ENCODE measurements around the gene EIF2AK2.

Gene EIF2AK2

DNA sequence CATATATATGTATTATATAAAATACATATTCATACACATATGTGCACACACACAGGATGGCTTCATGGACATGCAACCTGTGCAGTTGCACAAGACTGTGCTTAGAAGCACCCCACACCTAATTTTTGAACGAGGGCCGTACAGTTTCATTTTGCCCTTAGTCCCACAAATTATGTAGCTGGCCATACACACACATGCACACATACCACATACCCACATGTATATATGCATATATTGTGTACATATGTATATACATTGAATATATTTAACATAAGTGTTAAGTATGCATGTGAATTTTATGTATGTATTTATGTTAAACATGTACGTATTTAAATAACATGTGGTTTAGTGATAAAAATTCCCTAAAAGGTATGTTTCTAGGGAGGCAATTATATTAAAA lies 54.2 kb downstream of the EIF2AK2 start:
- DNase-seq (ENCODE audit: low read depth in 2 of 3, low spot score in 1 of 3), result no peak

DNA sequence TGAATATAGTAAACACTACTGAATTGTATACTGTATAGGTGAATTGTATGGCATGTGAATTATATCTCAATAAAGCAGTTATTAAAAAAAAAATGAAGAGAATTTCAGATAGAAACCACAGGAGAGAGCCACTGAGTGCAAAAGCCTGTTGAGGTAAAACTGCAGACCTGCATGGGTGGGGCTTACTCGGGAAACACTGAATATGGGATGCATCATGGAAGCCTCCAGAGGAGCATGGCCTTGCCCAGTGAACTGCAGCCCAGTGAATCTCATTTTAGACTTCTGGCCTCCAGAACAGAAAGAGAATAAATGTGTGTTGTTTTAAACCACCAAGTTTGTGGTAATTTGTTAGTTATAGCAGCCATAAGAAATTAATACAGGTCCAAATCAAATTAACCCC lies 56.7 kb downstream of the EIF2AK2 start:
- DNase-seq (ENCODE audit: low read depth in 2 of 3, low spot score in 1 of 3), result no peak

DNA sequence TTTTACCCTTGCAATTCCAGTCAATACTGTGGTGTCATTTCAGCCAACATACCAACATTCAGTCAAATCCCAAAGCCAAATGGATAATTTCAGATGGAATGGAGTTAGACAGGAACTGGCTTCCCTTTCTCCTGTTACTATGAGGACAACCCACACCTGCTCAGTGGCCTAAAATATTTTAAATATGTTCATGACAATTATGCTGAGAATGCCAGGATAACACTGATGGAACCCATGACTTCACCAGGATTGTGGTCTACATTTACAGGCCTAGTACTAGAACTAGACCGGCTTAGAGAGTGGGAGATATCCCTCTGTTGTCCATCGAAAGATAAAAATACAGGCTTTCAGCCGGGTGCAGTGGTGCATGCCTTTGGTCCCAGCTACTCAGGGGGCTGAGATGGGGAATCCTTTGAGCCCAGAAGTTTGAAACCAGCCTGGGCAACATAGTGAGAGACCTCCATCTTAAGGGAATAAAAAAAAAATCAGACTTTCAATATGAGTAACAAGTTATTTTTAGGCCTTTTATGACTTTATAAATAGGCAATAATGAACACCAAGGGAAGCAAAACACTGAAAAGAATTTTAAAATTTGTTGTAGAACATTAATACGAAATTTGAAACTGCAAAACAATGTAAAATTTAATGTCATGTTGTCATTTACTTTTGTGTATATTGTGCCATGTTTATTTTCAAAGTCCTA lies 58.2 kb downstream of the EIF2AK2 start:
- DNase-seq (ENCODE audit: low read depth in 2 of 3, low spot score in 1 of 3), result no peak

DNA sequence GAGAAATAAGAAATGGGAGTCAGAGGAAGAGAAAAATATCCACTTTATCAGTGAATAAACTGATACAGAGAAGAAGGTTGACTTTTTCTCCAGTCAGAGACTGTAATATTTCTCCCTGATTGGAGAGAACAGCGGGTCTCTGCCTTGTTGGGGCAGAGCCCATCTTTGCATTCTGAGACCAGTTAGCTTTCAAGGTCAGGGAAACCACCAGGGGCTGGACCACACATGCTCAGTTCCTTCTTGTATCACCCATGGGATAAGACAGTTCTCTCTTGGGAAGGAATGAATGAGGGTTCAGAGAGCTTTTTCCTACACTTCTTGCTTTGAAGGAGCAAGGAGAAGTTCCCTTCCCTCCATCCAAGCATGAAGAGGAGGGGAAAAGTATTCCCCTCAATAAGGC lies 60.2 kb downstream of the EIF2AK2 start:
- DNase-seq (ENCODE audit: low read depth in 2 of 3, low spot score in 1 of 3), result no peak

DNA sequence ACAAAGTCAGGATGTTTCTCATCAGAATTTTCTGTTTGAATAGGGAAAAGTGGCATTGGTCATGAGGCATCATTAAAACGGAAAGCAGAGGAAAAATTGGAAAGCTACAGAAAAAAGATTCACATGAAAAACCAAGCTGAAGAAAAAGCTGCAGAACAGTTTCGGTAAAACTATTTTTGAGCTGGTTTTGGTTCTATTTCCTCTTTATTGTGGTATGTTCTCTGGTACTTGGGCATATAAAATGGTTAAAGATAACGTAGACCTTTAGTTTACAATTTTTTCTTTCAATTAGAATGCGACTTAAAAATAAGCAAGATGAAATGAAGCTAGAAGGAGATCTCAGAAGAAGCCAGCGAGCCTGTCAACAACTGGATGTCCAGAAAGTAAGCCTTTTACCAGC lies 64.9 kb downstream of the EIF2AK2 start:
- DNase-seq (ENCODE audit: low read depth in 2 of 3, low spot score in 1 of 3), result no peak

DNA sequence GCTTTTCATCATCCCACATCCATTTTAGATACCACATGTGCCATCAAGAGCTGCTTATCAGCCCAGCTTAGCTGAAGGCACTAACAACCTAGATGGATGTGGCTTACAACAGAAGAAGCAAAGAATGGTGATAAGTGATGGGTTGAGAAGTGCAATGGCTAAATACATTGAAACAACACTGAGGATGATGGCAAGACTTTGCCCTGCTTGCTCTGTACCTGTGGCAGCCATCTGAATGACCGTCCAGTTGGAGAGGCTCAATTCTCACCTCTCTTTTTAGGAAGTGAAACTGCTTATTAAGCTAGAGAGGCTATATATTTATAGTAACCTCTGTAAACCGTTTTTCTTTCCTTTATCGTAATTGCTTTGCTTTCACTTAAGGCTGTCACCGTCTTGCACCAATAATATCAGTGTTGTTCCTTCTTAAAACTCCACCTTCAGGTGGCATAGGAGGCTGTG lies 66.7 kb downstream of the EIF2AK2 start:
- no peak for DNase-seq (ENCODE audit: low read depth in 2 of 3, low spot score in 1 of 3)

DNA sequence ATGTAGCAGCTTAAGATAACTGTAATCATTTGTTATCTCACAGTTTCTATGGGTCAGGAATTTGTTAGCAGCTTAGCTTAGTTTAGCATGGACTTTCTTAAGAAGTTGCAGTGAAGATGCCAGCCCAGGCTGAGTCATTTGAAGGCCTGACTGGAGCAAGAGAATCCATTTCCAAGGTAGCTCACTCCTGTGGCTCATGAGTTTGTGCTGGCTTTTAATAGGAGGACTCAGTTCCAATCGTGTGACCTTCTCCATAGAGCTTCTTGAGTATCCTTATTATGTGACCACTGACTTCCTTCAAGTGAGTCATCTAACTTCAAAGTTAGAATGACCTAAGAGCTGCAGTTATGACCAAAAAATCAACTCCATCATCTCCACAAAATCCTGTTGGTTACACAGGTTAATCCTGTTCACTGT lies 71.0 kb downstream of the EIF2AK2 start:
- DNase-seq (ENCODE audit: low read depth in 2 of 3, low spot score in 1 of 3), result no peak

DNA sequence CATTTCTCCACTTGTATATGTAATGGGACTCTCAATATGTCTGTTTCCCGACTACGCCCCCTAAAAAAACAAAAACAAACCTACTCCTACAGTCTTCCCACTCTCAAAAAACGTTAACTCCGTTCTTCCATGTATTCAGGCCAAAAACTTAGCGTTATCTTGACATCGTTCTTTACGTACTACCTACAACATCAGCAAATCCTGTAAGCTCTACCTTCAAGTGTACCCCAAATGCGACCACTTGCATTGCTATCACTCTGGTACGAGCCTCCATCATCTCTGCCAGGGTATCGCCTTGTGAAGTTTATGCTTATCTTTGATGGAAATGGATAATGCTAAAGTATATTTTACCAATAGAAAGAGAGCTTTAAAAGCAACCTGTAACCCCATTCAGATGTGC lies 72.0 kb downstream of the EIF2AK2 start:
- DNase-seq (ENCODE audit: low read depth in 2 of 3, low spot score in 1 of 3), result no peak

DNA sequence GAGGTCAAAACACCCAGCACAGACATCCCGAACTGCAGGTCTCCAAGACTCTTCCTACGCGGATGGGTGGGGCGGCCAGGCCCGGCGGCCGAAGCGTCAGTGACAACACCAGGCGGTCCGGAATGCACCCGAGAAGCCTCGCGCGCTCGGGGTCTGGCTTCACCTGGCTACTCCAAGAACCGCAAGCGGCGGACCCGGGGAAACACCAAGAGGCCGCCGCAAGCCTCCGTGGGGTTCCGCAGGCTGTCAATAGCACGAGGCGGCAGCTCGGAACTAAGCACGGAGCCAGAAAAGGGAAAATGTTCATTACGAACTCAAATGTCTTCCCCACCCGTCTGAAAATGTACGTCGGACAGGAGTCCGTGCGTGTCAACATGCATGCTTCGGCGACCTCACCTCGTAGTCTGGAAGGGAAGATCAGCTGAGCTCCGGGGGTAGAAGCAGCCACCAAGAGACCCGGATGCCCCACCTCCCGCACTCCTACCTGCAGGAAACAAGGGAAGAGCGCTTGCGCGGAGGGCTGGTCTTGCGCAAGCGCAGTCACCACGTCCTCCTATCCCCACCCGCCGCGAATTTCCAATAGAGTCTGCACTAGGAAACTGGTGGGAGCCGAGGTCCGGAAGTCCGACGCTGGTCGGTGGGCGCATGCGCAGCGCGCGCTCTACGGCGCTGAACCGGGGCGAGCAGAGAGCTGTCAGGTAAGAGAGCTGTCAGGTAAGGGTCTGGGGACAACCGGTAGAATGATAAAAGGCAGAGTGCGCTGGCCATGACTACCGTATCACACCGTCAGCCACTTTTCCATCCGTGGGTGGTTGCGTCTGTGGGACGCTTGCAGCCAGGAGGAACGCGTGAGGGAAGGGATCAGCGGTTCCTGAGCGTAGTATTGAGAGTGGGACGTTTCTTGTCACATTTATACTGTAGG lies 72.6 kb downstream of the EIF2AK2 start, which contains the start of the genes GPATCH11 and HEATR5B:
TSS of gene GPATCH11 (plus strand) at position 646 of the 922 bp plus-strand sequence. CDS start 3,864 bp downstream, outside the sequence.
TSS of gene HEATR5B (minus strand) at position 500 of the 922 bp plus-strand sequence. CDS start 958 bp downstream, outside the sequence.
- peak; percentile 82 to 91 (median 90) for DNase-seq (ENCODE audit: low read depth in 2 of 3, low spot score in 1 of 3)

DNA sequence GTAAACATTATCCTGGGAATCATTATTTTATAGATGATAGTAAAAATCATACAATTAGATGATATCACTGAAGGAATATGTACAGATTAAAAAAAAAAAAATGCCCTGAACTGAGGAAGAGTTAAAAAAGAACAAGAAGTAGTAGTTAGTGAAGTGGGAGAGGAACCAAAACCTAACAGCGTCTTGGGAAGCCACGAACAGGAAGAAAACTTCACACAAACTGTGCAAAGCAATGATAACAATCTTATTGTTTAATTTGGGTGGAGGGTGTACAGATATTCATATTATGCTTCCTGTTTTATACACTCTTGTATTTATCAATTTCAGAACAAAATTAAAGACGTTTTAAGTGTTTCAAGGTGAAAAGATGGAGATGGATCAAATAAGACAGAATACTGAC lies 76.1 kb downstream of the EIF2AK2 start:
- DNase-seq (ENCODE audit: low read depth in 2 of 3, low spot score in 1 of 3), result no peak

DNA sequence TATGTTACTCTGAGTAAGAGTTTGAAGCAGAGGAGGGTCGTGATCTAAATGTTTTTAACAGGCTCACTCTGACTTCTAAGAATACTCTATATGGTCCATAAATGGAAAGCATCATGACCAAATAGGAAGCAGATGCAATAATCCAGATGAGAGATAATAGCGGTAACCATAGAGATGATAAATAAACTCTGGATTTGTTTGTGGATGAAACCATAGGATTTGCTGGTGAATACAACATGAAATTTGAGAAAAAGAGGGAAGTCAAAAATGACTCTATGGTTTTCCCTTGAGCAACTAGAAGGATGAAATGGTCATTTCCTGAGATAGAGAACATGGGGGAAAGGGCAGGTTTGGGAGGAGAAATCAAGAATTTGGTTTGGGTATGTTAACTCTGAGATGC lies 76.5 kb downstream of the EIF2AK2 start:
- DNase-seq (ENCODE audit: low read depth in 2 of 3, low spot score in 1 of 3), result no peak

DNA sequence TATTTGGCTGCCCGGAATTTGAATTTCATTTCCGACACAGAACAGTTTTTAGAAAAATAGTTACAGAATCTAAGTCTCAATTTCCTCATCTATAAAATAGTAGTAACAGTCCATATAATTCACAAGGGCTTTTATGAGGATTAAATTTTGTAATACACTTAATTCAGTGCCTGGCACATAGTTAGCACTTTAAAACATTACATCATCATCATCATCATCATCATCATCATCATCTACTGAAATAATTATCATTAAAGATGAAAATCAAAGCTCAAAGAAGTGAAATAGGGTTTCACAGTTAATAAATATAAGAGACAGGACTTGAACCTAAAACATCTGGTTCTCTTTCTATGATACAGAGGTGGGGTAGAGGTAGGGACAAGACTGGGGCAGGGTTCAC lies 85.8 kb downstream of the EIF2AK2 start:
- DNase-seq (ENCODE audit: low read depth in 2 of 3, low spot score in 1 of 3), result no peak

DNA sequence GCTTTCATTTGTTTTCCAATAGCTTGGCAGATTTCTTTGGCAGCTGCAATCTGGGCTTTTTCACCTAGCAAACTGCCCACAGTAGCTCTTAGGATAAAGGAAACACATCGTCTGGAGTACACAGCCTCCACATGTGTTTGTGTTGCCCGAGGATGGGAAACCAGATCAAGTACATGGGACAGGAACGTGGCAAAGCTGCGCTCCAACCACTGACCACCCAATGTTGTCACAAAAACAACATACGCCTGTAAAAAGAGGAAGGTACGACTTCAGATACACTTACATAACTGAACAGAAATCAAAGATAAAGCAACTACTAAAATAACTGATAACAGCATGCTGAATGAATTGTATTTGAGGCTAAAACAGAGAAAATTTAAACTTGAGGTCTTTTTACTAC lies 88.1 kb downstream of the EIF2AK2 start:
- no peak for DNase-seq (ENCODE audit: low read depth in 2 of 3, low spot score in 1 of 3)

DNA sequence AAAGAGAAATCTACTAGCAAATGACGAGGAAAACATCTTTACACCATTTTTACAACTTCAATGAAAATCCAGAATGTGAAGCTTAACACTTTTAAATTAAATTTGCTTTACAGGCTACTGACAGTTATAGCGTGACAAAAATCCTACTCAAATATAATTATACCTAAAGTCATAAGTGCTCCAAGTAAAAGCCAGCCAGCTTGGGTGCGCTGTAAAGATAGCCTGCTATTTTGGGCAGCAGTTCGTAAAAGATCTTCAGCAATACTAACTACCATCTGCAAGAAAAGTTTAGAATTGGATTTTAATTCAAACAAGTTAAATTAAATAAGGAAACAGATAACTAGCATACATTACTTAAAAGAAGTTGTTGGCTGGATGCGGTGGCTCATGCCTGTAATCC lies 95.0 kb downstream of the EIF2AK2 start:
- no peak for DNase-seq (ENCODE audit: low read depth in 2 of 3, low spot score in 1 of 3)

DNA sequence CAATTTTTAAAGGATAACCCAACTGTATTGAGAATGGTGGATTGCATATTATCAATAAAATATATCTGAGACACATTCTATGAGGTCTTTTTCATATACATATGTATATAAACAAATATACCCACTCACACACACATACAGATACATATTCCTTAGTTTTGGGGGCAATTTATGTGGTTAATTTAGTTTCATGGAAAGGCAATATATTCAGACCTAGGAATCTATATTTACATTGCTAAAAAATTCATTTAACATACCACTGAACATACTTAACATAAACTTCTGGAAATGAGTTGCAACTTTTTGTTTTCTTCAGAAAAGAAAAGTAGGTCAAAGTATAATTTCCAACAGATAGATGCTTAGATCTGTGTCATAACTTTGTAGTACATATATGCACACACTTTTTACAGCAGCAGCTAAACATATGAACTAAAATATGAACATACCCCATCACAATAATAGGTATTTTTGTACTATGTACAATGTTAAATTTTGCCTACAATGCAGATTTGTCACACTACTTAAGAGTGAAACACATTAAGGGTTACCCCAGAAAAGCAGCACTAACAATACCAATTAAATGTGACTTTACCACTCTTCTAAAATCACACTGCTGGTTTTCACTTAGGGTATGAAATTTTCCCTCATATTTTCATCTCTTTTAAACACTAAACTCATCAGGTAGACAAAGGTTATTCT lies 95.6 kb downstream of the EIF2AK2 start:
- no peak for DNase-seq (ENCODE audit: low read depth in 2 of 3, low spot score in 1 of 3)

DNA sequence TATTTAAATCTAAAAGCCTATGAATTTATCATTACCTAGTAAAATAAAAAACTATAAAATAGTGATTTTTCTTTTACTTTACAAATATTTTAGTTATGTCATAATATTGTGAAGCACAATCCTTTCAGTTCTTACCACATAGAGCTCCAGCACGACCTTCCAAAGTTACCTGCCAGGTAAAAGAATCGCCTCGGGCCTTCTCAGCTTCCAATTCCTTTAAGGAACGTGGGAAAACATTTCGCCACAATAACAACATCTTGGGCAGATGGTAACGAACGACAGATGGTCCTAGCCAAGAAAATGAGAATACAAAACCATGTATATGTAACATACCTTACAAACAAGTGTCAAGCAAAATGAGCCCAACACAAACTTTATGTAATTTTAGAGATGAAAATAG lies 96.3 kb downstream of the EIF2AK2 start:
- no peak for DNase-seq (ENCODE audit: low read depth in 2 of 3, low spot score in 1 of 3)

DNA sequence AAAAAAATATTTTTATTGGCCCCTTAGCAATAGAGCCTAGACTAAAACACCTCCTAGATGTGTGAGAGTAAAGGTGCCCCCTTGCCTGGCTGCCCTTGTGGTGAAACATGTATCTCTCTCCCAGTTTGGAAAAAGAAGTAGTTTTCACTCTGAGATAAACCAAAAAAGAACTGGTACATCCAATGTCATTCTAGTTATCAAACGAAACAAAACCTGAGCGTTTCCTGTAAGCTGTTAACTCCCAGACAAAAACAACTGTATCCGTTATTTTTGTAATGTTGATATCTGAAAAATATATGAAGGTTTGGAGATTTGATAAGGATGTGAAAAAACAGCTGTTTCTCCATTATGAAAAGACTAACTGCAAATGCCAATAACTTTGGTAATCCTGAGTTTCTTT lies 96.9 kb downstream of the EIF2AK2 start:
- no peak for DNase-seq (ENCODE audit: low read depth in 2 of 3, low spot score in 1 of 3)

DNA sequence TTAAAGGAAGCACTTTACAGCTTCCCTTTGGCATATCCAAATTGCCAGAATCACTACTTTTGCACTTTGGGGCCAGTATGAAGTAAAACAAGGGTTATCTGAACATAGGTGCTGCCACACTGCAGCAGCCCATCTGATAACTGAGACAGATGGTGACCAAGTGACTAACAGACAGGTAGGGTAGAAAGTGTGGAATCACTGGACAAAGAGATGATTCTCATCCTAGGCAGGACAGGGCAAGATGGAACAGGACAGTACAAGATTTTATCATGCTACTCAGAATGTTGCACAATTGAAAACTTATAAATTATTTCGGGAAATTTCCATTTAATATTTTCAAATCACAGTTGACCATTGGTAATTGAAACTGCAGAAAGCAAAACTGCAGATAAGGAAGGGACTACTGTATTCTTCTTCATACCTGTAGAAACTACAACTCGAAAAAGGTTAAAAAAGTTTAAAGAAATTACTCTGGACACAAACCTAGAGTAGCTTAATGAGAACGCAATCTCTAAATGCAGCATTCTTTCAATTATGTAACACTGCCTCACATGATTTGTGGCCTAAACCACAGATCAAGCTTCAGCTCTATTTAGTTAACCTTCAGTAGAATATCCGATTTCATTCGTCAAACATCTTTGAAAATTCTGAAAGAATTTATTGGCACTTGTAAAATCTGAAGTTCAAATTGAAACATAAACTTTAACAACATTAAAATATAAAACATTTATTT lies 104.0 kb downstream of the EIF2AK2 start:
- DNase-seq (ENCODE audit: low read depth in 2 of 3, low spot score in 1 of 3), result no peak
